ENCODE results near the gene SOX14.

DNA sequence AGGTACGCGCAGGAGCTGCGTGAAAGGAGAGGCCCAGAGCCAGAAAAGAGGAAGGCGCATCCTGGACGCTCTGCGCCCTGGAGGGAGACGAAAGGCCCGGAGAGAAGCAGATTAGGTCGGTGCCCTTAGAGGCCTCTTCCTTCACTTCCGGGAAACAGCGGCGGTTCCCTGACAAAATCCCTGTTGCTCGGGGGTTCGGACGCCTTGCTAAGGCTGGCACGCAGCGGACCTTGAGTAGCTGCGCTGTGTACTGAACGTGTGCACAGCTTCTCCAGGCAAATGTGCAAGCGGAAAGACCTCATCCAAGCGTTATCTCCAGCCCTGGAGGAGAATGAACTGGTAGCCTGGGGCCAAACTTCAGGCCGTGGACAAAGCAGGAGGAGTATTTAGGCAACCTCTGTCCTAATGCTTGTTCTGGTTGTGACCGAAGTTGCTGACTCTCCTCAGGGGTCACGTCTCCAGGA is 3.0 kb upstream of the SOX14 start:
- TF ChIP-seq POLR2A (IDR thresholded peaks at IDR 0.05): no peak
- TF ChIP-seq, protein P1, sequence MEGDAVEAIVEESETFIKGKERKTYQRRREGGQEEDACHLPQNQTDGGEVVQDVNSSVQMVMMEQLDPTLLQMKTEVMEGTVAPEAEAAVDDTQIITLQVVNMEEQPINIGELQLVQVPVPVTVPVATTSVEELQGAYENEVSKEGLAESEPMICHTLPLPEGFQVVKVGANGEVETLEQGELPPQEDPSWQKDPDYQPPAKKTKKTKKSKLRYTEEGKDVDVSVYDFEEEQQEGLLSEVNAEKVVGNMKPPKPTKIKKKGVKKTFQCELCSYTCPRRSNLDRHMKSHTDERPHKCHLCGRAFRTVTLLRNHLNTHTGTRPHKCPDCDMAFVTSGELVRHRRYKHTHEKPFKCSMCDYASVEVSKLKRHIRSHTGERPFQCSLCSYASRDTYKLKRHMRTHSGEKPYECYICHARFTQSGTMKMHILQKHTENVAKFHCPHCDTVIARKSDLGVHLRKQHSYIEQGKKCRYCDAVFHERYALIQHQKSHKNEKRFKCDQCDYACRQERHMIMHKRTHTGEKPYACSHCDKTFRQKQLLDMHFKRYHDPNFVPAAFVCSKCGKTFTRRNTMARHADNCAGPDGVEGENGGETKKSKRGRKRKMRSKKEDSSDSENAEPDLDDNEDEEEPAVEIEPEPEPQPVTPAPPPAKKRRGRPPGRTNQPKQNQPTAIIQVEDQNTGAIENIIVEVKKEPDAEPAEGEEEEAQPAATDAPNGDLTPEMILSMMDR (IDR thresholded peaks at IDR 0.05 in 4 of 5, conservative IDR thresholded peaks at IDR 0.05 in 1 of 5): no peak
